ENCODE results near the gene GMDS. TPM values are rescaled to one million over a fixed set of nuclear protein-coding genes. Genes with fewer than 3 reads are reported as not detected.

GMDS gene
- total and polyA plus RNA-seq, 2 of the 4 experiments (the other 2 are of a cell fraction) = 7.3 to 21.9 TPM

DNA sequence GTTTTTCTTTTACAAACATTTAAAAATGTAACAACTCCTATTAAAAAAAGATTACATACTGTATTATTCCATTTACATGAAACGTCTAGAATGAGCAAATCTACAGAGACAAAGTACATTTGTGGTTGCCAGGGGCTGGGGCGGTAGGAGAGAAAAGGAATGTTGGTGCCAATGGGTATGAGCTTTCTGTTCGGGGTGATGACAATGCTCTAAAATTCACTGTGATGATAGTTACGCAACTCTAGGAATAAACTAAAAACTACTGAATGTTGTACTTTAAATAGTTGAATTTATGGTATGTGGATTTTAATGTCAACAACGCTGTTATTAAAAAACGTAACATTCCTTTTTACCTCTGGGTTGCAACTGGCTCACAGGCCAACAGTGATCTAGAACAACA, 211.1 kb downstream of the GMDS start:
- Histone ChIP-seq H3K18ac (ENCODE audit: low read depth, low read length) (no peak overlapping the region), H3K9ac (ENCODE audit: low read depth, low read length) (no peak overlapping the region), H2AFZ (replicated peaks; ENCODE audit: low read length, poor library complexity) (no peak overlapping the region), H3K79me1 (ENCODE audit: low read depth in 1 of 2, low read length in 2 of 2) (no peaks in the 10 kb centered on the region), H3K4me3 (ENCODE audit: insufficient read depth, low read depth, low read length) (no peak overlapping the region), H2AK9ac (replicated peaks; ENCODE audit: low read depth, low read length, poor library complexity) (no peak overlapping the region), H2AK5ac (ENCODE audit: low read depth, low read length) (no peak overlapping the region), H4K5ac (ENCODE audit: low read depth, low read length) (no peak overlapping the region), H2BK120ac (ENCODE audit: low read depth, low read length) (no peak overlapping the region), H3K9me3 (ENCODE audit: control insufficient read depth, insufficient read depth, low read length) (no peaks in the 10 kb centered on the region), H3K27ac (ENCODE audit: insufficient read depth, low read length) (no peak overlapping the region), H2BK5ac (ENCODE audit: low read depth, low read length, poor library complexity, severe bottlenecking) (no peak overlapping the region), H4K8ac (ENCODE audit: low read depth in 2 of 2, low read length in 2 of 2) (no peak overlapping the region), H3K56ac (ENCODE audit: extremely low read depth, insufficient read depth, low read length) (no peak overlapping the region), H3K4me1 (ENCODE audit: control insufficient read depth, insufficient read depth, low read length) (peaks cover 7% of the 10 kb centered on the region; the same call in 1 of the 2 replicates), H3K9me1 (ENCODE audit: insufficient read depth, low read length) (peaks cover 5% of the 10 kb centered on the region; the same call in 1 of the 2 replicates), H3K14ac (replicated peaks; ENCODE audit: low read depth, low read length) (no peak overlapping the region), H3K23ac (ENCODE audit: low read depth, low read length) (no peak overlapping the region), H4K20me1 (ENCODE audit: insufficient read depth, low read length) (no peaks in the 10 kb centered on the region), H3K4ac (ENCODE audit: low read depth, low read length) (no peak overlapping the region), H3K4me2 (ENCODE audit: low read depth, low read length) (no peak overlapping the region), H3K27me3 (ENCODE audit: control insufficient read depth, insufficient read depth, low read length) (no peaks in the 10 kb centered on the region), H2BK15ac (ENCODE audit: low read depth, low read length) (no peak overlapping the region), H4K91ac (ENCODE audit: insufficient read depth, low read depth, low read length) (no peak overlapping the region), H3K36me3 (ENCODE audit: control insufficient read depth, insufficient read depth, low read length) (no peaks in the 10 kb centered on the region), H2BK20ac (ENCODE audit: low read depth, low read length) (no peak overlapping the region)
- no TSS peak for BruUV-seq (replicated peaks)
- DNase-seq (no peak), ATAC-seq (ENCODE audit: low read depth) (peak; percentile 48)
- intact Hi-C loops (cut with micrococcal nuclease) = loop anchor here (10.0 kb wide), 1 partner anchor 419 kb away; no protein-coding TSS in a partner anchor
- dilution Hi-C loops (cut with HindIII; ENCODE audit: low sequenced_read_pairs, unreplicated experiment) = no loop called here
- WGBS, 2 experiments (ENCODE audit: extremely low coverage in 2 of 2, insufficient read length in 1 of 2) = no CpG with 5 or more reads among the region's 6 CpGs
- in situ Hi-C loops (cut with MboI; ENCODE audit: low sequenced_read_pairs) = no loop called here
- CTCF ChIA-PET = no interaction called here
- POLR2A ChIA-PET (ENCODE audit: unreplicated experiment) = no interaction called here
- TF ChIP-seq BHLHE40 (IDR thresholded peaks at IDR 0.05; ENCODE audit: low read depth, low read length) (no peak), CEBPB (IDR thresholded peaks at IDR 0.05; ENCODE audit: low read depth, low read length) (peak; percentile 93)
